Measurements from ENCODE around the gene PLAAT2.

- TF ChIP-seq CTCF (IDR thresholded peaks at IDR 0.05; ENCODE audit: low read depth, low read length, missing input control) (no peak), GABPA (IDR thresholded peaks at IDR 0.05 in 1 of 2, conservative IDR thresholded peaks at IDR 0.05 in 1 of 2) (no peak), EGR1 (IDR thresholded peaks at IDR 0.05; ENCODE audit: low read depth in 2 of 2) (no peak), FOXA1 (IDR thresholded peaks at IDR 0.05) (no peak)
These were observed 27.4 kb downstream of the PLAAT2 start for GRCh38 chr11:63535734-63536133.
